Stimulated activated CD8-positive, alpha-beta memory T cell treated with anti-CD3 and anti-CD28 coated beads, Interleukin-4, amount 100 ng/mL, for 24 hours (primary cell): ENCODE data around the gene AASDHPPT.
"Not testable (repeated sequence)": the region's sequence is repeated elsewhere in the genome, so short reads cannot be mapped to it uniquely, and the experiment has no call there.

Experiments used
- DNase-seq: peaks from one replicate; pipeline ENCODE4 v3.0.0-alpha.2; 2020; ENCODE audit warnings: low read depth

The AASDHPPT gene

GRCh38 chr11:106077609-106078455 is at the start of gene AASDHPPT:
Gene AASDHPPT, plus strand, starts transcription at chr11:106077662. Its CDS starts 49 bp downstream, at chr11:106077711.
- no peak for DNase-seq

- DNase-seq, result no peak
Observed at GRCh38 chr11:106030609-106031008, 46.9 kb upstream of the AASDHPPT start.

- no peak for DNase-seq
Observed at GRCh38 chr11:106031202-106031810, 46.2 kb upstream of the AASDHPPT start.

GRCh38 chr11:106031936-106032335 is 45.5 kb upstream of the AASDHPPT start:
- no peak for DNase-seq

- no peak for DNase-seq
Observed at GRCh38 chr11:106032861-106033260, 44.6 kb upstream of the AASDHPPT start.

- DNase-seq, result no peak
Observed at GRCh38 chr11:106043540-106043939, 33.9 kb upstream of the AASDHPPT start.

GRCh38 chr11:106047631-106048030 is 29.8 kb upstream of the AASDHPPT start:
- DNase-seq, result no peak

- no peak for DNase-seq
Observed at GRCh38 chr11:106049727-106050476, 27.6 kb upstream of the AASDHPPT start.

- no peak for DNase-seq
Observed at GRCh38 chr11:106051103-106051502, 26.4 kb upstream of the AASDHPPT start.

- DNase-seq, result not testable (repeated sequence)
Observed at GRCh38 chr11:106058377-106058776, 19.1 kb upstream of the AASDHPPT start.

GRCh38 chr11:106059617-106060016 is 17.8 kb upstream of the AASDHPPT start:
- no peak for DNase-seq

GRCh38 chr11:106061249-106061784 is 16.1 kb upstream of the AASDHPPT start:
- no peak for DNase-seq

- DNase-seq, result no peak
Observed at GRCh38 chr11:106061954-106062949, 15.2 kb upstream of the AASDHPPT start.

GRCh38 chr11:106063009-106063408 is 14.5 kb upstream of the AASDHPPT start:
- no peak for DNase-seq

- DNase-seq, result no peak
Observed at GRCh38 chr11:106070606-106071005, 6.9 kb upstream of the AASDHPPT start.

- no peak for DNase-seq
Observed at GRCh38 chr11:106072804-106073203, 4.7 kb upstream of the AASDHPPT start.

- no peak for DNase-seq
Observed at GRCh38 chr11:106076171-106076918, 1.1 kb upstream of the AASDHPPT start.

- peak; percentile 98 for DNase-seq
Observed at GRCh38 chr11:106076919-106077608, 398 bp upstream of the AASDHPPT start, which contains the start of gene KBTBD3. Gene KBTBD3, minus strand, starts transcription at chr11:106077347. Its CDS starts 18,250 bp downstream, at chr11:106059097.

- no peak for DNase-seq
Observed at GRCh38 chr11:106082096-106082495, 4.6 kb downstream of the AASDHPPT start.

- DNase-seq, result no peak
Observed at GRCh38 chr11:106086135-106086534, 8.7 kb downstream of the AASDHPPT start.
